ENCODE results near the gene METAP2. TPM values are rescaled to one million over a fixed set of nuclear protein-coding genes. Genes with fewer than 3 reads are reported as not detected.
A peak's percentile ranks its signal among the peaks of the same experiment; 100 is the strongest.
"Not testable (repeated sequence)": the region's sequence is repeated elsewhere in the genome, so short reads cannot be mapped to it uniquely, and the experiment has no call there.

METAP2 gene
- polyA plus RNA-seq, 3 donors, result 17.0 to 26.0 (median 19.9) TPM

- Histone ChIP-seq H3K9me3 (replicated peaks in 1 of 2; ENCODE audit: control insufficient read depth in 1 of 2, insufficient read depth in 1 of 2, low read length in 2 of 2) (peaks cover 0 to 10% of the 10 kb centered on the region in 2 donors), H3K9ac (ENCODE audit: insufficient read depth, low read length, poor library complexity, severe bottlenecking) (no peak overlapping the region), H3K4me2 (replicated peaks; ENCODE audit: extremely low read depth, low read length, poor library complexity, severe bottlenecking) (no peak overlapping the region), H3K27ac (ENCODE audit: low read depth in 1 of 2, low read length in 2 of 2) (no peak overlapping the region), H3K4me3 (replicated peaks in 1 of 3; ENCODE audit: low read depth in 2 of 3, low read length in 3 of 3) (no peak overlapping the region), H2AFZ (ENCODE audit: insufficient read depth, low read depth, low read length, poor library complexity, severe bottlenecking) (no peak overlapping the region), H3K4me1 (ENCODE audit: control insufficient read depth in 1 of 2, insufficient read depth in 2 of 2, low read length in 2 of 2) (no peaks in the 10 kb centered on the region), H3K36me3 (replicated peaks in 1 of 2; ENCODE audit: control insufficient read depth in 1 of 2, insufficient read depth in 2 of 2, low read length in 2 of 2) (no peaks in the 10 kb centered on the region), H3K79me2 (ENCODE audit: insufficient read depth, low read length) (no peaks in the 10 kb centered on the region), H3K27me3 (ENCODE audit: control insufficient read depth in 2 of 2, insufficient read depth in 2 of 2, low read length in 2 of 2) (peaks cover 15 to 27% of the 10 kb centered on the region in 2 donors), H4K20me1 (ENCODE audit: insufficient read depth, low read length) (no peaks in the 10 kb centered on the region)
- Mint-ChIP-seq H3K4me1 (peaks cover 5% of the 10 kb centered on the region), H3K4me3 (no peak overlapping the region), H3K27me3 (ENCODE audit: low read depth in 3 of 3) (peaks cover 20 to 37% (median 20%) of the 10 kb centered on the region in 3 donors), H3K36me3 (no peaks in the 10 kb centered on the region), H3K27ac (peak overlapping the region in 1 of 7 donors; percentile 66), H3K9me3 (peaks cover 2 to 18% (median 8%) of the 10 kb centered on the region in 7 donors)
- DNase-seq, result no peak
- no peak for TF ChIP-seq CTCF (IDR thresholded peaks at IDR 0.05)
- WGBS (ENCODE audit: insufficient coverage), result no CpG with 5 or more reads among the region's 2 CpGs
- intact Hi-C loops (cut with micrococcal nuclease), result no loop called here
Observed at GRCh38 chr12:95443459-95443858, 30.5 kb upstream of the METAP2 start.

- not testable (repeated sequence) for H3K4me1 ChIP-seq (ENCODE audit: control insufficient read depth in 1 of 2, insufficient read depth in 2 of 2, low read length in 2 of 2)
- WGBS (ENCODE audit: insufficient coverage), result 100% methylated on average over 2 of the region's 4 CpGs
Observed at GRCh38 chr12:95445099-95445498, 28.9 kb upstream of the METAP2 start.

More at GRCh38 chr12:95445099-95445498, 28.9 kb upstream of the METAP2 start:
- H3K4me3 Mint-ChIP-seq; H3K4me1 Mint-ChIP-seq; H4K20me1 ChIP-seq (ENCODE audit: insufficient read depth, low read length); H3K79me2 ChIP-seq (ENCODE audit: insufficient read depth, low read length); H3K27ac ChIP-seq (ENCODE audit: low read depth in 1 of 2, low read length in 2 of 2); H3K9ac ChIP-seq (ENCODE audit: insufficient read depth, low read length, poor library complexity, severe bottlenecking); H3K36me3 Mint-ChIP-seq; H3K27ac Mint-ChIP-seq; H3K36me3 ChIP-seq (replicated peaks in 1 of 2; ENCODE audit: control insufficient read depth in 1 of 2, insufficient read depth in 2 of 2, low read length in 2 of 2); H3K4me2 ChIP-seq (replicated peaks; ENCODE audit: extremely low read depth, low read length, poor library complexity, severe bottlenecking); intact Hi-C loops (cut with micrococcal nuclease); H3K4me3 ChIP-seq (replicated peaks in 1 of 3; ENCODE audit: low read depth in 2 of 3, low read length in 3 of 3); H2AFZ ChIP-seq (ENCODE audit: insufficient read depth, low read depth, low read length, poor library complexity, severe bottlenecking); DNase-seq: not testable (repeated sequence)
- Histone ChIP-seq H3K9me3 (replicated peaks in 1 of 2; ENCODE audit: control insufficient read depth in 1 of 2, insufficient read depth in 1 of 2, low read length in 2 of 2) (peaks cover 0 to 10% of the 10 kb centered on the region in 2 donors), H3K27me3 (ENCODE audit: control insufficient read depth in 2 of 2, insufficient read depth in 2 of 2, low read length in 2 of 2) (peaks cover 15 to 27% of the 10 kb centered on the region in 2 donors)
- Mint-ChIP-seq H3K27me3 (ENCODE audit: low read depth in 3 of 3) (peaks cover 17 to 41% (median 20%) of the 10 kb centered on the region in 3 donors), H3K9me3 (peaks cover 2 to 21% (median 12%) of the 10 kb centered on the region in 7 donors)
